Spleen (tissue), 11 donors: Measurements from ENCODE around the gene GOLGA6A. TPM values are rescaled to one million over a fixed set of nuclear protein-coding genes. Genes with fewer than 3 reads are reported as not detected.
A peak's percentile ranks its signal among the peaks of the same experiment; 100 is the strongest.

Experiments
- DNase-seq: peaks from one replicate; pipeline ENCODE4 v3.0.0-alpha.2; 2020
- H3K27ac ChIP-seq, 8 donors: fragments of 200-600 bp; sonication (generic) in 7 of 8; 1 replicate in 4 of 8; 2 replicates in 4 of 8; pipeline versions ENCODE4 v1.5.0 to v1.8.0; 2016 to 2021; ENCODE audit warnings: inconsistent platforms in 4 of 8, mild to moderate bottlenecking in 4 of 8, moderate library complexity in 1 of 8
- H3K27me3 ChIP-seq, 7 donors: fragments of 200-600 bp; sonication (generic) in 6 of 7; replicated peaks in 1 of 7; 1 replicate in 4 of 7; 2 replicates in 3 of 7; pipeline versions ENCODE4 v1.5.0 to v1.8.0; 2016 to 2021; ENCODE audit warnings: inconsistent platforms in 3 of 7, mild to moderate bottlenecking in 1 of 7
- H3K36me3 ChIP-seq, 6 donors: fragments of 200-600 bp; sonication (generic) in 5 of 6; 1 replicate in 4 of 6; 2 replicates in 2 of 6; pipeline versions ENCODE4 v1.5.0 to v1.8.0; 2016 to 2021; ENCODE audit warnings: inconsistent platforms in 2 of 6
- H3K4me1 ChIP-seq, 6 donors: fragments of 200-600 bp; sonication (generic) in 5 of 6; 1 replicate in 3 of 6; 2 replicates in 3 of 6; pipeline versions ENCODE4 v1.5.0 to v1.8.0; 2016 to 2021; ENCODE audit warnings: inconsistent platforms in 3 of 6
- H3K4me3 ChIP-seq, 8 donors: fragments of 200-600 bp; sonication (generic) in 7 of 8; 1 replicate in 4 of 8; 2 replicates in 4 of 8; pipeline versions ENCODE4 v1.5.0 to v1.8.0; 2016 to 2021; ENCODE audit warnings: inconsistent platforms in 4 of 8, mild to moderate bottlenecking in 4 of 8, moderate library complexity in 2 of 8
- H3K9me3 ChIP-seq, 8 donors: fragments of 200-600 bp; sonication (generic) in 7 of 8; 1 replicate in 4 of 8; 2 replicates in 4 of 8; pipeline versions ENCODE4 v1.5.0 to v1.8.0; 2016 to 2021; ENCODE audit warnings: inconsistent platforms in 4 of 8
- CTCF ChIP-seq, 11 experiments: fragments of 200-600 bp in 7 of 11; fragments of 450-650 bp in 4 of 11; sonication (generic) in 4 of 11; IDR thresholded peaks in 8 of 11; conservative IDR thresholded peaks in 3 of 11; 1 replicate in 7 of 11; 2 replicates in 4 of 11; pipeline versions ENCODE4 v1.4.0 to v1.8.0; 2016 to 2021; ENCODE audit warnings: antibody characterized with exemption in 11 of 11, inconsistent platforms in 4 of 11, mild to moderate bottlenecking in 1 of 11
- POLR2A ChIP-seq, 3 donors: fragments of 450-650 bp; IDR thresholded peaks; one replicate each; pipeline ENCODE4 v1.5.1; 2017; ENCODE audit warnings: antibody characterized with exemption in 3 of 3, mild to moderate bottlenecking in 1 of 3
- POLR2AphosphoS5 ChIP-seq, 3 donors: sonication (generic); formaldehyde crosslinking; IDR thresholded peaks; one replicate each; pipeline ENCODE4 v1.5.1; 2017; ENCODE audit warnings: antibody characterized with exemption in 3 of 3
- WGBS, 5 donors: extraction: QIAGEN DNeasy Blood & Tissue Kit in 3 of 5; methylation state at CpG; one replicate each; pipeline versions ENCODE4 v1.1.5 to v1.1.7; 2013 to 2018; 5-methylcytosine and 5-hydroxymethylcytosine counted together
- intact Hi-C: fragments of 100-400 bp; cut with DNase I; formaldehyde crosslinking; loops from one replicate; pipeline ENCODE4 v1.15.0; 2023; ENCODE audit warnings: low total_unique reads
- polyA plus RNA-seq, 3 donors: library from polyadenylated mRNA; stranded (reverse); fragments of 200-250 nt; gene quantifications; one replicate each; pipeline ENCODE4 v1.2.1, GENCODE V29; 2013
- total RNA-seq, 7 donors: library from RNA; depleted of rRNA in 3 of 7; stranded (reverse); fragments of >200 nt in 3 of 7; fragmentation: NEBNext Ultra II Directional in 4 of 7; extraction: Animal tissue kit (Norgen Biotek cat#: 25700) in 4 of 7; gene quantifications; one replicate each; pipeline versions ENCODE4 v1.1.0 to v1.2.1, GENCODE V29; 2016 to 2021
- donor health status: healthy with polysubstance abuse.
- donor health status: DM: no; HTN: no; CAD: no; lungs with moderate emphysema.
- donor health status: DM: no; HTN: no; CAD: no.
- donor health status: Bipolar disorder and iron deficiency.
- donor health status: healthy.
- donor health status: DM: no; HTN: no; CAD: no.
- donor health status: DM: yes; HTN: yes; CAD: no.

Gene GOLGA6A
- total and polyA plus RNA-seq, 10 donors, result 0.03 to 0.61 (median 0.35) TPM; not detected in 7

GRCh38 chr15:74038707-74039655 lies 43.4 kb downstream of the GOLGA6A start:
- DNase-seq, result no peak
- peaks cover 0 to 56% (median 13%) of the 10 kb centered on the region in 6 donors for H3K4me1 ChIP-seq
- peak overlapping the region in 3 of 8 donors; percentile 3 to 60 (median 46) for H3K27ac ChIP-seq
- peaks cover 0 to 98% (median 50%) of the 10 kb centered on the region in 6 donors for H3K36me3 ChIP-seq
- WGBS, 5 donors, result 71 to 83% (median 78%) methylated on average over 9 of the region's 9 CpGs
- no peak overlapping the region for H3K4me3 ChIP-seq
- TF ChIP-seq CTCF (IDR thresholded peaks at IDR 0.05 in 8 of 11, conservative IDR thresholded peaks at IDR 0.05 in 3 of 11) (no peak), POLR2A (IDR thresholded peaks at IDR 0.05) (no peak), POLR2AphosphoS5 (IDR thresholded peaks at IDR 0.05) (peak in 2 of 3 donors; percentile 28 to 45)
- no peaks in the 10 kb centered on the region for H3K27me3 ChIP-seq
- intact Hi-C loops, result loop anchor here (10.0 kb wide), 1 partner anchor 64 kb away; no protein-coding TSS in a partner anchor
- no peaks in the 10 kb centered on the region for H3K9me3 ChIP-seq

GRCh38 chr15:74037171-74038117 lies 44.9 kb downstream of the GOLGA6A start:
- Histone ChIP-seq H3K27me3 (no peaks in the 10 kb centered on the region), H3K4me3 (no peak overlapping the region), H3K27ac (no peak overlapping the region), H3K36me3 (peaks cover 0 to 98% (median 56%) of the 10 kb centered on the region in 6 donors), H3K9me3 (no peaks in the 10 kb centered on the region), H3K4me1 (peaks cover 0 to 51% (median 14%) of the 10 kb centered on the region in 6 donors)
- TF ChIP-seq POLR2AphosphoS5 (IDR thresholded peaks at IDR 0.05) (peak in 1 of 3 donors; percentile 13), POLR2A (IDR thresholded peaks at IDR 0.05) (no peak), CTCF (IDR thresholded peaks at IDR 0.05 in 8 of 11, conservative IDR thresholded peaks at IDR 0.05 in 3 of 11) (peak in 2 of 11 experiments; percentile 4 to 6)
- DNase-seq, result no peak
- 83 to 92% (median 90%) methylated on average over 21 of the region's 21 CpGs for WGBS, 5 donors
- intact Hi-C loops, result loop anchor here (10.0 kb wide), 1 partner anchor 63 kb away; no protein-coding TSS in a partner anchor

- 83 to 89% (median 85%) methylated on average over 21 of the region's 21 CpGs for WGBS, 5 donors
- Histone ChIP-seq H3K4me1 (peaks cover 0 to 52% (median 15%) of the 10 kb centered on the region in 6 donors), H3K4me3 (no peak overlapping the region), H3K27me3 (no peaks in the 10 kb centered on the region), H3K36me3 (peaks cover 0 to 98% (median 58%) of the 10 kb centered on the region in 6 donors), H3K9me3 (no peaks in the 10 kb centered on the region), H3K27ac (peak overlapping the region in 1 of 8 donors; percentile 16)
- TF ChIP-seq CTCF (IDR thresholded peaks at IDR 0.05 in 8 of 11, conservative IDR thresholded peaks at IDR 0.05 in 3 of 11), result peak in 8 of 11 experiments; percentile 10 to 48 (median 32)
- peak in 1 of 3 donors; percentile 57 for TF ChIP-seq POLR2AphosphoS5 (IDR thresholded peaks at IDR 0.05)
- TF ChIP-seq POLR2A (IDR thresholded peaks at IDR 0.05), result no peak
- intact Hi-C loops, result loop anchor here (10.0 kb wide), 1 partner anchor 62 kb away; no protein-coding TSS in a partner anchor
- DNase-seq, result no peak
Measured at GRCh38 chr15:74036271-74037170, 45.8 kb downstream of the GOLGA6A start.
